ENCODE data around the gene POC5. TPM values are rescaled to one million over a fixed set of nuclear protein-coding genes. Genes with fewer than 3 reads are reported as not detected.
"Not testable (repeated sequence)": the region's sequence is repeated elsewhere in the genome, so short reads cannot be mapped to it uniquely, and the experiment has no call there.

Gene POC5
- total RNA-seq, 1 donor from 2014 or later, result 2.1 TPM

DNA sequence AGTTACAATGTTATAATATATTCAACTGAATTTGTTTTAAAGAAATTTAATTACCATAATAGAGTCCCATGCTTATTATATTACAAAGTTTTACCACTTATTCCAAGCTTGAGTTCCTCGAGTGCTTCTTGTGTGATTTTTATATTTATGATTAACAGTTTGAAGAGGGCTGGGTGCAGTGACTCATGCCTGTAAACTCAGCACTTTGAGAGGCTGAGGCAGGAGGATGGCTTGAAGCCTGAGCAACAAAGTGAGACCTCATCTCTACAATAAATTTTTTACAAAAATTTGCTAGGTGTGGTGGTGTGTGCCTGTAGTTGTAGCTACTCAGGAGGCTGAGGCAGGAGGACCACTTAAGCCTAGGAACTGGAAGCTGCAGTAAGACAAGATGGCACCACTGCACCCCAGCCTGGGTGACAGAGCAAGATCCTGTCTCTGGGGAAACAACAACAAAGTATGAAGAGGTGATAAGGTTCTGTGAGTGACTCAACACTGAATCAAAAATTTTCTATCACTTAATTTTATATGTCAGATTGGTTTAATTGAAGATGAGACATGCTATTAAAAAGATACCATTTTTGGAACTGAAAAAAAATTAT lies 9.2 kb downstream of the POC5 start:
- DNase-seq, result no peak
- intact Hi-C loops (cut with micrococcal nuclease), result no loop called here

GRCh38 chr5:75706775-75707174 lies 10.5 kb downstream of the POC5 start:
- intact Hi-C loops (cut with micrococcal nuclease), result no loop called here
- DNase-seq, result no peak
- ATAC-seq, result no peak

More for the DNA sequence above, 9.2 kb downstream of the POC5 start:
- no peak for ATAC-seq

- ATAC-seq (no peak), DNase-seq (no peak)
- intact Hi-C loops (cut with micrococcal nuclease), result no loop called here
These were observed 11.2 kb downstream of the POC5 start for GRCh38 chr5:75706016-75706415.

- ATAC-seq, result peak; percentile 99
These were observed 15.4 kb downstream of the POC5 start for GRCh38 chr5:75701856-75702255.

GRCh38 chr5:75695472-75696351 lies 21.5 kb downstream of the POC5 start:
- DNase-seq; ATAC-seq; intact Hi-C loops (cut with micrococcal nuclease): not testable (repeated sequence)

More at GRCh38 chr5:75701856-75702255, 15.4 kb downstream of the POC5 start:
- no peak for DNase-seq
- intact Hi-C loops (cut with micrococcal nuclease), result no loop called here

DNA sequence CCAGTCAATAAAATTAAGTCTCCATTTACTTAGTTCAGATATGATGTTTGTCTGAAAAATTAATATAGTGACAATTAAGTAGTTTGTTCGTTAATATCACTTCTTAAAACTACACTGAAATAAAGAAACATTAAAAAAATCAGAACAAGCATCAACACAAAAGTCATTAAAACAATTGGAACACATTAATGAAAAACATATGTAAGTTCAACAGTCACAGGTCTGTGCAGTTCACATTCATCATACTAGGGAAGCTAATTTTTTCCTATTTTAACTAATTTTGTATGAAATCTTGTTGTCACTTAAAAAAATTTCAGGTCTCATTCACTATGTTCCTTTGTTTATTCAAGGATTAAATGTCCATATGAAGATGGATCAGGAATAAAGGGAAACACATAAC lies 22.5 kb downstream of the POC5 start:
- no peak for DNase-seq
- ATAC-seq, result no peak
- intact Hi-C loops (cut with micrococcal nuclease), result no loop called here

DNA sequence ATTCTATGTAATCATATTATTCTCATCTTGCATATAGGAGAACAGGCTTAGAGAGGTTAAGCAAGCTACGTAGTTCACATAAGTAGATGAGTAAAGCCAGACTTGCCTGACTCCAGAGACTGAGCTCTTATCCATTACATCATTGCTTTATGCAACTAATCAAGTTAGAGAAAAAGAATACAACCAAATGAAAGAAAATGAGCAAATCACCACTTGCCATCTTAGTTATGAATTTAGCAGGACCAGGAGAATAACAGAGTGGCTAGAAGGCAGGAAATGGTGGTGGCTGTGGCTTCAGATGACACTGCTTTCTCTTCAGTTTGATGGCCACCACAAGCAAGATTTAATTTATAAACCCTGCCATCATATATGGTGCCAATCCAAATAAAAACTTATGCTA lies 26.6 kb downstream of the POC5 start:
- intact Hi-C loops (cut with micrococcal nuclease), result no loop called here
- ATAC-seq, result no peak
- no peak for DNase-seq

- intact Hi-C loops (cut with micrococcal nuclease), result no loop called here
- ATAC-seq (no peak), DNase-seq (no peak)
These were observed 30.8 kb downstream of the POC5 start for GRCh38 chr5:75686480-75686879.

- ATAC-seq, result no peak
- no peak for DNase-seq
- intact Hi-C loops (cut with micrococcal nuclease), result no loop called here
These were observed 32.1 kb downstream of the POC5 start for GRCh38 chr5:75685141-75685540.

DNA sequence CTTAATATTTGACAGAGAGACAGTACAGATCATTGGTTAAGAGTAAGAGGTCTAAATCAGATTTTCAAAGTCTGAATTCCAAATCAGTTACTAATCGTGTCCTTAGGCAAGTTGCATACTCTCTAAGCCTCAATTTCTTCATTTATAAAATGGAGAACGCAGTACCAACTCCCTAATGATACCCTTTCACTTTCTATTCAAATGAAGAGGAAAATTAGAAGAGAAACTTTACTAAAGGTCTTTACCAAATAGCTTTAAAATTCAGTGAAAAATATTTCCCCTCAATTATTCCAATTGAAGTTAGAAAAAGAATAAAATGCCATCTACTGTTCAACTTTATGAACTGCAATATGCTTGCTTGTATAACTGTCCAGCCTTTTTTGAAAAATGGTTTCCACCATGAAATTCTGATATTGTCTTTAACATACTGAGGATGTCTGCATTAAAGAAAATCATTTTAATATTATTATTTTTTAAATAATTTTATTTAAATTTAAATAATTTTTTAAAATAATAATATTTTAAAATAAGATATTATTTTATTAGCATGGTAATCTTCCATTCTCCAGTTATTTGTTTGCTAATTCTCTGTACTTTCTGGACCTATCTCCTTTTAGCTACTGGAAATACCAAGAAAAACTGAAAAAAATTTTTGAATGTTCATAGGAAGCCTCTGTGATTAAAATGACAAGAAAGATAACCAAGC lies 36.0 kb downstream of the POC5 start:
- ATAC-seq (no peak), DNase-seq (no peak)
- intact Hi-C loops (cut with micrococcal nuclease), result no loop called here

DNA sequence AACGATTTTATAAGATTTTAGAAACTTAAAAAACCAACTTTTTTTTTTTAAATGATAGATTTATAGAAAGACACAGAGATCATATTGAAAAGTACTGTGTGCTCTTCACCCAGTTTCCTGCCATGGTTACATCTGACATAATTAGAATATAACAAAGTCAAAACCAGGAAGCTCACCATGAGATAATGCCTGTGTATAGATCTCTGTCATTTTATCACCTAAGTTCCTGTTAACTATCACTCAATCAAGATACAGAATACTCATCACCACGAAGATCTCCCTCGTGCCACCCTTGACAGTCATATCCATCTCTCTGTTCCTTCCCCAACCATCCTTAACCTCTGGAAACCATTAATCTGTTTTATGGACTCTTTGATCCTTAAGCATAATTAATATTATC lies 39.1 kb downstream of the POC5 start:
- DNase-seq, result no peak
- no peak for ATAC-seq
- intact Hi-C loops (cut with micrococcal nuclease), result no loop called here

GRCh38 chr5:75677607-75678006 lies 39.6 kb downstream of the POC5 start:
- no peak for ATAC-seq
- intact Hi-C loops (cut with micrococcal nuclease), result no loop called here
- DNase-seq, result no peak

DNA sequence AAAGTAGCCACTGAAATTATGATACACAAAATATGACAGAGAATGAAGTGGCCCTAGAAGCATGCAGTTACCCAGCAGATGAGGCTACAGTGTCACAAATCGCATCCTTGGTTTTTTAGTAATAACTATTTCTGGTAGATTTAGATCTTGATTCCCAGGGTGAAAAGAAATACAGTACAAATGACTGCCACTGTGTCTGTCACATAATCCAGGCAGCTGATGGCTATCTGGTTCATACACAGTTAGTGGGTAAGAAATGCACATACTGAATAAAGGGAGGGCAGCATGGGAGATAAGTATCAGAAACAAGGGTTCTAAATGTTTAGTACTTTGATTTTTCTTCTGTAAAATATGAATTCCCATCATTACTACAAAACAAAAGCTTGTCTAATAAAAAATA lies 41.5 kb downstream of the POC5 start:
- no peak for ATAC-seq
- intact Hi-C loops (cut with micrococcal nuclease), result no loop called here
- DNase-seq, result no peak

- ATAC-seq (no peak), DNase-seq (no peak)
- intact Hi-C loops (cut with micrococcal nuclease), result no loop called here
These were observed 44.6 kb downstream of the POC5 start for GRCh38 chr5:75672616-75673015.

- intact Hi-C loops (cut with micrococcal nuclease), result no loop called here
- DNase-seq (no peak), ATAC-seq (no peak)
These were observed 45.7 kb downstream of the POC5 start for GRCh38 chr5:75671506-75671905.

GRCh38 chr5:75670577-75670976 lies 46.7 kb downstream of the POC5 start:
- intact Hi-C loops (cut with micrococcal nuclease), result no loop called here

DNA sequence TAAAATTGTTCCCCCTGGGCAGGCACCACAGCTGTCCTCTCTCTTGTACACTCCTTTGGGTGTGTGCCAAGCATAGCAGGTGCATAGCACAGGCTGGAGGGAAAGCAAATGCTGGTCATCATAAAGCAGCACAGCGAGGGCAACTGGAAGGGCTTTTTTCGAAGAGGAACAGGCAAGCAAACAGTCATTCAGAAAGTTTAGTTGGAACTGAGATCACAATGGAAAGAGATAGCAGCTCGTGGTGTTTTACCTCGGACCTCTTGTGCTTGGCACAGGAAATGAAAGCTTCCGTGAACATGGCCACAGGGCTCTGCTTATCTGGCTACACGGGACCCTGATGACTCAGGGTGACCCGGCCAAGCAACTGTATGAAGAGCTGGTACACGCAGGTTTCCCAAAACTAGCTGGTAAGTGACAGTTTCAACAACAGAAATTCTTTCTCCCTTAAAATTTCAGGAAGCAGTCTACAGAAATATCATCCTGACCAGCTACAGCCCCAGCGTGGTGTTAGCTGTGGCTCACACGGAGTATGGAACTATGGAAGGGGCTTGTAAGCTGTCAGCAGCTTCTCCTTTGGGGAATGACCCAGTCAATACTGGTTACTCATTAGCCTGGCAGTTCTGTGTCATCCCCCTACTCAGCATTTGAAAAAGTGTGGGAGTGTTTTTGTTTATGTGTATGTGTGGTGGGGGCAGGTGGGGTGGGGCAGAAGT lies 48.1 kb downstream of the POC5 start:
- DNase-seq, result peak; percentile 36
- peak; percentile 82 for ATAC-seq
- intact Hi-C loops (cut with micrococcal nuclease), result loop anchor here (10.0 kb wide), 1 partner anchor 164 kb away; no protein-coding TSS in a partner anchor

More at GRCh38 chr5:75670577-75670976, 46.7 kb downstream of the POC5 start:
- no peak for ATAC-seq
- DNase-seq, result no peak

GRCh38 chr5:75668445-75668844 lies 48.8 kb downstream of the POC5 start:
- peak; percentile 58 for ATAC-seq
- intact Hi-C loops (cut with micrococcal nuclease), result loop anchor here (10.0 kb wide), 1 partner anchor 164 kb away; no protein-coding TSS in a partner anchor

GRCh38 chr5:75667586-75667985 lies 49.7 kb downstream of the POC5 start:
- DNase-seq (no peak), ATAC-seq (no peak)
- intact Hi-C loops (cut with micrococcal nuclease), result loop anchor here (10.0 kb wide), 1 partner anchor 163 kb away; no protein-coding TSS in a partner anchor

More at GRCh38 chr5:75668445-75668844, 48.8 kb downstream of the POC5 start:
- no peak for DNase-seq
